Fibroblast of lung (primary cell): ENCODE results near the gene MAGI2. TPM values are rescaled to one million over a fixed set of nuclear protein-coding genes. Genes with fewer than 3 reads are reported as not detected.

Experiments used
- DNase-seq, 2 donors: peaks; one replicate each; pipeline versions ENCODE4 v3.0.0 to v3.0.0-alpha.2; 2010; ENCODE audit warnings: low read depth in 2 of 2
- H2AFZ ChIP-seq: 2 replicates; pipeline ENCODE4 v1.5.1; 2012; ENCODE audit warnings: low read length, control low read depth, inconsistent platforms
- H3K27ac ChIP-seq: 2 replicates; pipeline ENCODE4 v1.5.1; 2011; ENCODE audit warnings: low read length, control low read depth; ENCODE audit not compliant: insufficient read depth
- H3K27me3 ChIP-seq: 2 replicates; pipeline ENCODE4 v1.5.1; 2011; ENCODE audit warnings: mild to moderate bottlenecking, low read length; ENCODE audit not compliant: control insufficient read depth, insufficient read depth
- H3K36me3 ChIP-seq: 2 replicates; pipeline ENCODE4 v1.5.1; 2011; ENCODE audit warnings: low read length; ENCODE audit not compliant: control insufficient read depth, insufficient read depth
- H3K4me1 ChIP-seq: 2 replicates; pipeline ENCODE4 v1.5.1; 2011; ENCODE audit warnings: low read length; ENCODE audit not compliant: control insufficient read depth, insufficient read depth; ENCODE audit errors: extremely low read depth
- H3K4me2 ChIP-seq: 2 replicates; pipeline ENCODE4 v1.5.1; 2011; ENCODE audit warnings: low read length, control low read depth; ENCODE audit not compliant: insufficient read depth; ENCODE audit errors: extremely low read depth
- H3K4me3 ChIP-seq, 4 experiments: fragments of 200-600 bp in 1 of 4; sonication (generic) in 1 of 4; replicated peaks in 1 of 4; 2 replicates each; pipeline ENCODE4 v1.5.1; 2011 to 2016; ENCODE audit warnings: low read length in 4 of 4, low read depth in 3 of 4, mild to moderate bottlenecking in 3 of 4, control low read depth in 2 of 4, inconsistent platforms in 1 of 4, mixed read lengths in 1 of 4; ENCODE audit not compliant: insufficient read depth in 1 of 4; ENCODE audit errors: control extremely low read depth in 1 of 4
- H3K79me2 ChIP-seq: 2 replicates; pipeline ENCODE4 v1.5.1; 2012; ENCODE audit warnings: mild to moderate bottlenecking, low read length, inconsistent platforms; ENCODE audit not compliant: control insufficient read depth, insufficient read depth
- H3K9ac ChIP-seq: 2 replicates; pipeline ENCODE4 v1.5.1; 2011; ENCODE audit warnings: mild to moderate bottlenecking, low read length, control low read depth; ENCODE audit not compliant: insufficient read depth
- H3K9me3 ChIP-seq: 2 replicates; pipeline ENCODE4 v1.5.1; 2012; ENCODE audit warnings: low read depth, low read length; ENCODE audit not compliant: control insufficient read depth, insufficient read depth
- H4K20me1 ChIP-seq: 2 replicates; pipeline ENCODE4 v1.5.1; 2011; ENCODE audit warnings: low read length; ENCODE audit not compliant: control insufficient read depth, insufficient read depth; ENCODE audit errors: extremely low read depth
- CTCF ChIP-seq, 2 donors: IDR thresholded peaks in 1 of 2; conservative IDR thresholded peaks in 1 of 2; 1 replicate in 1 of 2; 2 replicates in 1 of 2; pipeline ENCODE4 v1.5.1; 2011 to 2012; ENCODE audit warnings: low read length in 2 of 2, control low read depth in 1 of 2, inconsistent platforms in 1 of 2, low read depth in 1 of 2, mild to moderate bottlenecking in 1 of 2
- EZH2 ChIP-seq: IDR thresholded peaks from 2 replicates; pipeline ENCODE4 v1.5.1; 2012; ENCODE audit warnings: low read length, control low read depth, mild to moderate bottlenecking; ENCODE audit errors: missing control alignments
- polyA plus RNA-seq, 2 donors: library from polyadenylated mRNA; depleted of rRNA in 1 of 2; stranded (reverse) in 1 of 2; unstranded in 1 of 2; fragments of >200 nt; gene quantifications; 2 replicates each; pipeline ENCODE4 v1.2.1, GENCODE V29; 2011 to 2012; ENCODE audit warnings: missing spikeins in 1 of 2
- total RNA-seq: library from RNA; depleted of rRNA; stranded (reverse); fragments of >200 nt; gene quantifications from 2 replicates; pipeline ENCODE4 v1.2.1, GENCODE V29; 2014

The MAGI2 gene
- total and polyA plus RNA-seq, 2 donors (not counting 1 experiment from before 2014, with no cell fraction given) = 1.8 to 17.0 TPM

GRCh38 chr7:78609281-78609680, 844.2 kb downstream of the MAGI2 start:
- Histone ChIP-seq H3K36me3 (no peaks in the 10 kb centered on the region), H3K9me3 (no peaks in the 10 kb centered on the region), H2AFZ (no peak overlapping the region), H3K4me2 (no peak overlapping the region), H3K4me1 (no peaks in the 10 kb centered on the region), H4K20me1 (no peaks in the 10 kb centered on the region), H3K27me3 (no peaks in the 10 kb centered on the region), H3K27ac (no peak overlapping the region), H3K4me3 (no peak overlapping the region), H3K9ac (no peak overlapping the region), H3K79me2 (no peaks in the 10 kb centered on the region)
- TF ChIP-seq EZH2 (no peak), CTCF (conservative IDR thresholded peaks at IDR 0.05 in 1 of 2, IDR thresholded peaks at IDR 0.05 in 1 of 2; ENCODE audit: low read depth in 1 of 2, low read length in 2 of 2) (no peak)
- no peak for DNase-seq

GRCh38 chr7:78607099-78607498, 846.4 kb downstream of the MAGI2 start:
- H3K4me1 ChIP-seq = no peaks in the 10 kb centered on the region
- H2AFZ ChIP-seq = no peak overlapping the region
- H3K9me3 ChIP-seq = no peaks in the 10 kb centered on the region
- H4K20me1 ChIP-seq = no peaks in the 10 kb centered on the region
- no peaks in the 10 kb centered on the region for H3K36me3 ChIP-seq
- DNase-seq = peak; percentile 6 to 11
- no peak overlapping the region for H3K9ac ChIP-seq
- H3K4me2 ChIP-seq = no peak overlapping the region
- H3K27me3 ChIP-seq = no peaks in the 10 kb centered on the region
- H3K27ac ChIP-seq = no peak overlapping the region
- no peaks in the 10 kb centered on the region for H3K79me2 ChIP-seq
- TF ChIP-seq CTCF (conservative IDR thresholded peaks at IDR 0.05 in 1 of 2, IDR thresholded peaks at IDR 0.05 in 1 of 2; ENCODE audit: low read depth in 1 of 2, low read length in 2 of 2) = peak; percentile 25 to 42
- no peak for TF ChIP-seq EZH2
- H3K4me3 ChIP-seq = no peak overlapping the region

GRCh38 chr7:78605119-78605518, 848.3 kb downstream of the MAGI2 start:
- no peaks in the 10 kb centered on the region for H3K36me3 ChIP-seq
- TF ChIP-seq CTCF (conservative IDR thresholded peaks at IDR 0.05 in 1 of 2, IDR thresholded peaks at IDR 0.05 in 1 of 2; ENCODE audit: low read depth in 1 of 2, low read length in 2 of 2) (no peak), EZH2 (no peak)
- no peaks in the 10 kb centered on the region for H3K4me1 ChIP-seq
- H3K27ac ChIP-seq = no peak overlapping the region
- peak; percentile 2 to 15 for DNase-seq
- no peaks in the 10 kb centered on the region for H3K9me3 ChIP-seq
- H3K79me2 ChIP-seq = no peaks in the 10 kb centered on the region
- no peaks in the 10 kb centered on the region for H3K27me3 ChIP-seq
- H3K4me3 ChIP-seq = no peak overlapping the region
- H3K9ac ChIP-seq = no peak overlapping the region
- no peaks in the 10 kb centered on the region for H4K20me1 ChIP-seq
- no peak overlapping the region for H2AFZ ChIP-seq
- H3K4me2 ChIP-seq = no peak overlapping the region
